ENCODE measurements around the gene PACSIN2.

DNA sequence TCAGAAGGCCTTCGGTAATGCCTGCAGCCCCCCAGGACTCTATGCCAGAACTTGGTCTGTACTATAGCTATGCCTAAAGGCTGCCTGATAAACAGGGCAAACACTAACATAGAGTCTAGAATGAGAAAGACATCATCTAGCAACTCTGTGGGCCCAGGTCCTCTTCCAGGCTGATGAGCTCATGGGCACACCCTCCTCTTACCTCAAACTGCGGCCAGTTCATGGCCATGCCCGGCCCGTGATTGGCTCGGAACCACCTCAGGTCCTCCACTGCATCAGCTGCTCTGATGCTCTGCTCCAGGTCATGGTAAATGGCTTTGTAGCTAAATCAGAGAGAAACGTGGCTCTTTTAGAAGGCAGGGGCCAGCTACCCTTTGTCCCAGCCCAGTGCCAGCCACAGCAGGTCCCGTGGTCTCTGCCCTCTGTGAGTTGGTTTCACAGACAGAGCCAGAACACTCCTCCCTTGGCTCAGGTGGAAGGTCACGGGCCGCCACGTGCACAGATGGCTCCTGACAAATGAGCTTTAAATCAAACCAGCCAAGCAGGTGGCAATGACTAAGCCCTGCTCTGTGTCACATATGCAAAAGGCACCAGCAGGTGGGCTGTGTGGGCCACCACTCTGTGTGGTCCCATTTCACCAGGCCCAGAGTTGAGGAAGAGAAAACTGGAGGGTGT is 132.8 kb downstream of the PACSIN2 start:
- TF ChIP-seq, protein P1, sequence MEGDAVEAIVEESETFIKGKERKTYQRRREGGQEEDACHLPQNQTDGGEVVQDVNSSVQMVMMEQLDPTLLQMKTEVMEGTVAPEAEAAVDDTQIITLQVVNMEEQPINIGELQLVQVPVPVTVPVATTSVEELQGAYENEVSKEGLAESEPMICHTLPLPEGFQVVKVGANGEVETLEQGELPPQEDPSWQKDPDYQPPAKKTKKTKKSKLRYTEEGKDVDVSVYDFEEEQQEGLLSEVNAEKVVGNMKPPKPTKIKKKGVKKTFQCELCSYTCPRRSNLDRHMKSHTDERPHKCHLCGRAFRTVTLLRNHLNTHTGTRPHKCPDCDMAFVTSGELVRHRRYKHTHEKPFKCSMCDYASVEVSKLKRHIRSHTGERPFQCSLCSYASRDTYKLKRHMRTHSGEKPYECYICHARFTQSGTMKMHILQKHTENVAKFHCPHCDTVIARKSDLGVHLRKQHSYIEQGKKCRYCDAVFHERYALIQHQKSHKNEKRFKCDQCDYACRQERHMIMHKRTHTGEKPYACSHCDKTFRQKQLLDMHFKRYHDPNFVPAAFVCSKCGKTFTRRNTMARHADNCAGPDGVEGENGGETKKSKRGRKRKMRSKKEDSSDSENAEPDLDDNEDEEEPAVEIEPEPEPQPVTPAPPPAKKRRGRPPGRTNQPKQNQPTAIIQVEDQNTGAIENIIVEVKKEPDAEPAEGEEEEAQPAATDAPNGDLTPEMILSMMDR (IDR thresholded peaks at IDR 0.05), result no peak
- TF ChIP-seq, protein P2, sequence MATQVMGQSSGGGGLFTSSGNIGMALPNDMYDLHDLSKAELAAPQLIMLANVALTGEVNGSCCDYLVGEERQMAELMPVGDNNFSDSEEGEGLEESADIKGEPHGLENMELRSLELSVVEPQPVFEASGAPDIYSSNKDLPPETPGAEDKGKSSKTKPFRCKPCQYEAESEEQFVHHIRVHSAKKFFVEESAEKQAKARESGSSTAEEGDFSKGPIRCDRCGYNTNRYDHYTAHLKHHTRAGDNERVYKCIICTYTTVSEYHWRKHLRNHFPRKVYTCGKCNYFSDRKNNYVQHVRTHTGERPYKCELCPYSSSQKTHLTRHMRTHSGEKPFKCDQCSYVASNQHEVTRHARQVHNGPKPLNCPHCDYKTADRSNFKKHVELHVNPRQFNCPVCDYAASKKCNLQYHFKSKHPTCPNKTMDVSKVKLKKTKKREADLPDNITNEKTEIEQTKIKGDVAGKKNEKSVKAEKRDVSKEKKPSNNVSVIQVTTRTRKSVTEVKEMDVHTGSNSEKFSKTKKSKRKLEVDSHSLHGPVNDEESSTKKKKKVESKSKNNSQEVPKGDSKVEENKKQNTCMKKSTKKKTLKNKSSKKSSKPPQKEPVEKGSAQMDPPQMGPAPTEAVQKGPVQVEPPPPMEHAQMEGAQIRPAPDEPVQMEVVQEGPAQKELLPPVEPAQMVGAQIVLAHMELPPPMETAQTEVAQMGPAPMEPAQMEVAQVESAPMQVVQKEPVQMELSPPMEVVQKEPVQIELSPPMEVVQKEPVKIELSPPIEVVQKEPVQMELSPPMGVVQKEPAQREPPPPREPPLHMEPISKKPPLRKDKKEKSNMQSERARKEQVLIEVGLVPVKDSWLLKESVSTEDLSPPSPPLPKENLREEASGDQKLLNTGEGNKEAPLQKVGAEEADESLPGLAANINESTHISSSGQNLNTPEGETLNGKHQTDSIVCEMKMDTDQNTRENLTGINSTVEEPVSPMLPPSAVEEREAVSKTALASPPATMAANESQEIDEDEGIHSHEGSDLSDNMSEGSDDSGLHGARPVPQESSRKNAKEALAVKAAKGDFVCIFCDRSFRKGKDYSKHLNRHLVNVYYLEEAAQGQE (IDR thresholded peaks at IDR 0.05; ENCODE audit: insufficient read depth in 1 of 2, low read depth in 2 of 2, low read length in 1 of 2), result no peak
